GM19193 (cell line): Measurements from ENCODE around the gene SLC66A1.

Source experiments
- POLR2A ChIP-seq: IDR thresholded peaks from 4 replicates; pipeline ENCODE4 v1.6.1; 2011; ENCODE audit not compliant: insufficient read depth, insufficient read length; ENCODE audit errors: extremely low read depth

Gene SLC66A1

DNA sequence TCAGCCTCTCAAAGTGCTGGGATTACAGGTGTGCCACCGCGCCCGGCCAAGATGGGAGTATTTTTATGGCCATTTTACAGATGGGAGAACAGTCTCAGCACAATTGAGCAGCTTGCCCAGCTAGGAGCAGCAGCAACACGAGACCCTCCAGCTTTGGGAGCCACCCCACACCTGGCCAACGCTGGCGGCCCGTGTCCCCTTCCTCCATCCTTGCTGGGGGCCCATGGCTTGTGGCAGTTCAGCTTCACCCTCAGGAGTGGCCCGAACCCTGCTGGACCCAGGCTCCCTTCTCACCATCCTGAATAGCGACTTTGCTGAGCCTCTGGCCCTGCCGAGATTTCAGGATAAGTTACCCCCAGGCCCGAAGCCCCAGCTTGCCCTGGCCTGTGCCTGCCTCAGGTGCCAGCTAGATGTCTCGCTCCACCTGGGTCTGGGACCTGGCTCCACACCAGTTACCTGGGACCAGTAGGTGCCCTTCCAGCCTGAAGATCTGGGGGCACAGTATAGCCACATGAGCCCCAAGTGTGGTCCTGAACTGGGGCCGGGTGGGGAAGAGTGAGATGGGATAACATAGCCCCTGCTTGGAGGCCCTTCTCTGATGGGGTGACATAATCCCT is 19.2 kb downstream of the SLC66A1 start:
- TF ChIP-seq POLR2A, result no peak

- no peak for TF ChIP-seq POLR2A
Measured at GRCh38 chr1:19332832-19333231, 20.7 kb downstream of the SLC66A1 start.

GRCh38 chr1:19333587-19334354 is 21.6 kb downstream of the SLC66A1 start:
- TF ChIP-seq POLR2A, result no peak

DNA sequence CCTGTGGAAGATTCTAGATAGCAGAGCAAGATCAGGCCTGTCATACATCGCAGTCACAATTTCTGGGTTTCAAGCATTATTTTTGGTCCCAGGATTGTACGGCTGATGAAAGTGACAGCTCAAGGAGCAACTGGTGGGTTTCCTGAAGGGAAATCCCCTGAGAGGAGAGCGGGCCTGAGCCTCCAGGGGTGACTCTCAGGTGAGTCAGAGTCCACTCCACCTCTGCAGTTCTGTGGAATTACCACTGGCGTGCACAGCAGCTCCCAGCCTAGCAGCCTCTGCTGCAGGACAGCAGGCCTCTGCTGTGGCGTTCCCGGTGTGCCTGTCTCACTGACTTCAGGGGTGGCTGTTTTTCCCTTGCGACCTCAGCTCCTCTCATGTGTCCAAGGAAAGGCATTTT is 24.4 kb downstream of the SLC66A1 start:
- no peak for TF ChIP-seq POLR2A

DNA sequence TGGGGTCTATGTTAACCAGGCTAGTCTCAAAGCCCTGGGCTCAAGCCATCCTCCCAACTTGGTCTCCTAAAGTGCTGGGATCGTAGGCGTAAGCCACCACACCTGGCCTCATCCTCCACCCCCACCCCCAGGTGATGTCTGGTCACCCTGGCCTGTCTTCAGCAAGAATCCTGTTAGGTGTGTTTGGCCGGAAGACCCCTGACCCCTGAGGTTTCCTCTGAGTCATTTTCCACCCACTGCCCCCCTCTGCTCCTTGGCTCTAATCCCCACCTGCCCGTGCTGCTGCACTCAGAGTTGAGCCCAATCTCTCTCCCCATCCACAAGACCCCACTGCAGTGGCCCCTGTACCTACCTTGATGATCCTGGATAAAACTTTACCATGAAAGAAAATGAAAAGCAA is 25.2 kb downstream of the SLC66A1 start:
- no peak for TF ChIP-seq POLR2A

DNA sequence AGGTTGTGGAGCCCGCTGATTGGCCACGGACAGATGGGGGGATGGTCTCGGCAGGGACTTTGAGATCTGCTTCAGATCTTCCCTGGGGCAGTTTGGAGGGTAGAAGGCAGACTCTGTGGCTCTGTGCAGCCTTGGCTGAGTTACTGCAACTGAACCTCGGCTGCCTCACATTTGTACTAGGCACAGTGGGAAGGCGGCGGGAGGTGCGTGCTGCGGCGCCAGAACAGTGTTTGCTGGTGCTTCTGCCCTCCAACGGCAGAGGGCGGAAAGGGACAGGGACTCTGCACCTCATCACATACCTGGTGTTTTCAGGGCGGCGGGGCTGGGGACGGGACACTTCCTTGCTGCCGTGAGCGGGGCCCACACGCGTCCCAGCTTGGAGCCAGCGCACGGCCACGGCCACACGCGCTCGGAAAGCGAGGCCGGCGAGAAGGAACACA is 26.2 kb downstream of the SLC66A1 start:
- no peak for TF ChIP-seq POLR2A

GRCh38 chr1:19339214-19339861 is 27.2 kb downstream of the SLC66A1 start:
- no peak for TF ChIP-seq POLR2A

DNA sequence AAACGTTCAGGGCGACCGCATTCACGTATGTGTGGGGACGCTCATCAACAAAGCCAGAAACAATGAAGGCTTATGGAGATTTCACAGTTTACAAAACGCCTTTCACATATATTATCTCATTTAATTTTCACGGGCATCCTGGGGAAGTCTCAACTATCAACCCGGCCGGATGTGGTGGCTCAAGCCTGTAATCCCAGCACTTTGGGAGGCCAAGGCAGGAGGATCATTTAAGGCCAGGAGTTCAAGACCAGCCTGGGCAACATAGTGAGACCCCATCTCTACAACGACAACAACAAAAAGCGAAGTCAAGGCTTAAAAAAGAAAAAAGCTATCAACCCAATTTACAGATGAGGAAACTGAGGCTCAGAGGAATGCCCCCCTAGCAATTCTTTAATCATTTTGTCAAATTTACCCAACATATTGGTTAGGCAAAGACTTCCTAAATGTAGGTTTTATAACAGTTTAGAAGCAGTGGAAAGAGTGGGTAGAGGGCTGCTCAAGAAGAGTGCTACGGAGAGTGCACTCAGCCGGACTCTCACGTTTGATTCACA is 28.3 kb downstream of the SLC66A1 start:
- no peak for TF ChIP-seq POLR2A

- no peak for TF ChIP-seq POLR2A
Measured at GRCh38 chr1:19341201-19342061, 29.3 kb downstream of the SLC66A1 start.

- TF ChIP-seq POLR2A, result no peak
Measured at GRCh38 chr1:19342062-19342750, 30.1 kb downstream of the SLC66A1 start.

DNA sequence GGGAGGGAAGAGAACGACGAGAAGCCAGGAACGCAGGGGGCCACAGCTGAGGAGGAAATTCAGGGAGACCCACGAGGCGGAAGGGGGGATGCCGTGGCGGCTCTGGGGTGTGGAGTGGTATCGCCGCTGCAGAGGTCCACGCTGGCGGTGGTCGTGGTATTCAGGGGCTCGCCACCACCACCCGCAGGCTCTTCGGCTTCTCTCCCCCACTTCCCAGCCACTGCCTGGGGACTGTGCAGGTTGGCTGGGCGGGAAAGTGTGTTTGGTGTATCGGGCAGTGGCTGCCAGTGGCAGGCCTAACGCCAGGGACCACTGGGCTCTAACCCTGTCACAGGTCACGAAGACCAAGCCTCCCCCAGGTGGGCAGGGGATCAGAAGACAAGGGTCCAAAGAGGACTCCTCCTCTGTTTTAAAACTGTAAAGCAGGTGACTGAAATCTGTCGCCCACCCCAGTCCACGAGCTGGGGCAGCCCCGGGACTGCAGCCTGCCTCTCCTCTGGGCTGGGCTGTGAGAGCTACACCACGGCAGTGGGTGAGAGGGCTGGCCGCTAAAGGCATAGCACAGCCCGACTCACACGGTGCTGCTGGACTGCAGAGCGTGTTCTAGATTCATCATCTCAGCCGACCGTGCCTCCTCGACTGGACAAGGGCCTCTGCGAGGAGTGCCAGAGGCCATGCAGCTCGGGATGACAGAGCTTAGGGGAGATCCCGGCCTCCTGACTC is 30.9 kb downstream of the SLC66A1 start:
- TF ChIP-seq POLR2A, result no peak

- no peak for TF ChIP-seq POLR2A
Measured at GRCh38 chr1:19343617-19344350, 31.7 kb downstream of the SLC66A1 start.

DNA sequence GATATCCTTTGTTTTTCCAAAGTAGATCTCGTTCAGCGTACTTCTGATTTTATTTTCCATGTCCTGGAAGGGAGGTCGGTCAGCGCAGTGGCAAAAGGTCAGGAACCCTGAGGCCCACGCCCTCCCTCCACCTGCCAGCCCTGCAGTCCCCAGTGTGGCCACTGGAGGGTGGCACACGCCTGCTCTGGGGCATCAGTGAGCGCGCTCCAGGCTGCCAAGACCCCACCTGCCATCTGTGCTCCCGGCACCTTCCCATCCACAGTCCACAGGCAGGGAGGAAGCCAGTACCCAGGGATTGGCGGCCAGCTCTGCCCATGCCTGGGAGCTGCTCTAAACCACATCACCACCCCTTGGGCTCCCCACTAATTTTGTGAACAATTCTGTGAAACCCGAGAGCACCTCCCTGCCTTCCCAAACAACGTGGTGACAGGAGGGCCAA is 32.3 kb downstream of the SLC66A1 start:
- TF ChIP-seq POLR2A, result no peak
